GM23248 (cell line): ENCODE results near the gene KCNIP1. TPM values are rescaled to one million over a fixed set of nuclear protein-coding genes. Genes with fewer than 3 reads are reported as not detected.

ENCODE experiments used
- DNase-seq: peaks from one replicate; pipeline ENCODE4 v3.0.0-alpha.2; 2015
- H2AFZ ChIP-seq: fragments of 200-600 bp; sonication (generic); 2 replicates; pipeline ENCODE4 v1.6.1; 2016; ENCODE audit warnings: antibody characterized with exemption
- H3F3A ChIP-seq: fragments of 200-600 bp; sonication (generic); 2 replicates; pipeline ENCODE4 v1.6.1; 2016; ENCODE audit warnings: mild to moderate bottlenecking, antibody characterized with exemption, mixed run types; ENCODE audit not compliant: insufficient read depth
- H3K27ac ChIP-seq: fragments of 200-600 bp; sonication (generic); 2 replicates; pipeline ENCODE4 v1.5.1; 2016; ENCODE audit warnings: mild to moderate bottlenecking
- H3K27me3 ChIP-seq: fragments of 200-600 bp; sonication (generic); replicated peaks from 2 replicates; pipeline ENCODE4 v1.6.1; 2016; ENCODE audit warnings: mild to moderate bottlenecking; ENCODE audit not compliant: insufficient read depth
- H3K36me3 ChIP-seq: fragments of 200-600 bp; sonication (generic); 2 replicates; pipeline ENCODE4 v1.6.1; 2016; ENCODE audit warnings: low read depth, mild to moderate bottlenecking
- H3K4me1 ChIP-seq: fragments of 200-600 bp; sonication (generic); 2 replicates; pipeline ENCODE4 v1.6.1; 2016; ENCODE audit warnings: mild to moderate bottlenecking; ENCODE audit not compliant: insufficient read depth
- H3K4me2 ChIP-seq: fragments of 200-600 bp; sonication (generic); one replicate; pipeline ENCODE4 v1.6.1; 2016; ENCODE audit warnings: mild to moderate bottlenecking; ENCODE audit not compliant: unreplicated experiment
- H3K4me3 ChIP-seq: fragments of 200-600 bp; sonication (generic); 2 replicates; pipeline ENCODE4 v1.5.1; 2016; ENCODE audit warnings: mild to moderate bottlenecking
- H3K79me2 ChIP-seq: fragments of 200-600 bp; sonication (generic); 2 replicates; pipeline ENCODE4 v1.6.1; 2016; ENCODE audit warnings: mild to moderate bottlenecking; ENCODE audit not compliant: insufficient read depth
- H3K9ac ChIP-seq: fragments of 200-600 bp; sonication (generic); 2 replicates; pipeline ENCODE4 v1.6.1; 2016; ENCODE audit warnings: mild to moderate bottlenecking
- H3K9me2 ChIP-seq: fragments of 200-600 bp; sonication (generic); 2 replicates; pipeline ENCODE4 v1.6.1; 2016; ENCODE audit warnings: mixed run types, mild to moderate bottlenecking, moderate library complexity; ENCODE audit not compliant: insufficient read depth
- H3K9me3 ChIP-seq: fragments of 200-600 bp; sonication (generic); one replicate; pipeline ENCODE4 v1.6.1; 2017; ENCODE audit warnings: low read depth
- H4K20me1 ChIP-seq: fragments of 200-600 bp; sonication (generic); 2 replicates; pipeline ENCODE4 v1.6.0; 2016; ENCODE audit not compliant: insufficient read depth
- EZH2 ChIP-seq: fragments of 200-600 bp; sonication (generic); IDR thresholded peaks from 2 replicates; pipeline ENCODE4 v1.6.1; 2018; ENCODE audit warnings: antibody characterized with exemption, mild to moderate bottlenecking; ENCODE audit not compliant: insufficient read depth, poor library complexity, severe bottlenecking
- EZH2phosphoT487 ChIP-seq: fragments of 200-600 bp; sonication (generic); IDR thresholded peaks from 2 replicates; pipeline ENCODE4 v1.6.1; 2018; ENCODE audit warnings: antibody characterized with exemption, moderate library complexity, mild to moderate bottlenecking, low read depth; ENCODE audit not compliant: insufficient read depth
- WGBS, 2 experiments: methylation state at CpG; one replicate each; pipeline ENCODE4 v1.1.6; 2015 to 2017; ENCODE audit warnings: low lambda C conversion rate in 2 of 2, low coverage in 1 of 2; ENCODE audit errors: missing lambda C conversion rate in 2 of 2; 5-methylcytosine and 5-hydroxymethylcytosine counted together
- in situ Hi-C: fragments of 300-500 bp; cut with MboI; formaldehyde crosslinking; loops from 2 replicates; pipeline ENCODE4 v1.15.0; 2020
- polyA plus RNA-seq: library from polyadenylated mRNA; unstranded; fragments of >200 nt; fragmentation: Nextera tagmentation; extraction: Ambion mirVana; gene quantifications from 2 replicates; pipeline ENCODE4 v1.2.1, GENCODE V29; 2016
- total RNA-seq: library from RNA; depleted of rRNA; stranded (reverse); fragments of >200 nt; shearing (Covaris generic); gene quantifications from 2 replicates; pipeline ENCODE4 v1.2.3, GENCODE V29; 2014

Gene KCNIP1
- total and polyA plus RNA-seq, 2 experiments from 2014 or later: not detected

GRCh38 chr5:170571875-170572852 is 68.3 kb downstream of the KCNIP1 start:
- peaks cover 70% of the 10 kb centered on the region for H3K27me3 ChIP-seq
- H3K9me3 ChIP-seq: no peaks in the 10 kb centered on the region
- 7 to 9% methylated on average over 16 of the region's 16 CpGs for WGBS, 2 experiments
- H3K79me2 ChIP-seq: no peaks in the 10 kb centered on the region
- H3K27ac ChIP-seq: no peak overlapping the region
- H3K4me2 ChIP-seq: peak overlapping the region; percentile 28
- TF ChIP-seq EZH2phosphoT487 (no peak), EZH2 (no peak)
- H4K20me1 ChIP-seq: no peaks in the 10 kb centered on the region
- no peaks in the 10 kb centered on the region for H3F3A ChIP-seq
- no peak overlapping the region for H3K9ac ChIP-seq
- DNase-seq: peak; percentile 13
- in situ Hi-C loops: no loop called here
- no peaks in the 10 kb centered on the region for H3K36me3 ChIP-seq
- H3K9me2 ChIP-seq: no peaks in the 10 kb centered on the region
- H2AFZ ChIP-seq: no peak overlapping the region
- H3K4me1 ChIP-seq: peaks cover 8% of the 10 kb centered on the region
- no peak overlapping the region for H3K4me3 ChIP-seq

GRCh38 chr5:170573114-170573513 is 69.3 kb downstream of the KCNIP1 start:
- no peaks in the 10 kb centered on the region for H3K9me2 ChIP-seq
- H3K27me3 ChIP-seq: peaks cover 64% of the 10 kb centered on the region
- H3K4me2 ChIP-seq: no peak overlapping the region
- H3F3A ChIP-seq: no peaks in the 10 kb centered on the region
- peaks cover 8% of the 10 kb centered on the region for H3K4me1 ChIP-seq
- H4K20me1 ChIP-seq: no peaks in the 10 kb centered on the region
- TF ChIP-seq EZH2 (no peak), EZH2phosphoT487 (no peak)
- in situ Hi-C loops: no loop called here
- H3K9ac ChIP-seq: no peak overlapping the region
- H2AFZ ChIP-seq: no peak overlapping the region
- no peaks in the 10 kb centered on the region for H3K9me3 ChIP-seq
- no peak overlapping the region for H3K27ac ChIP-seq
- H3K79me2 ChIP-seq: no peaks in the 10 kb centered on the region
- DNase-seq: no peak
- no peak overlapping the region for H3K4me3 ChIP-seq
- WGBS, 2 experiments: 36 to 43% methylated on average over 4 of the region's 4 CpGs
- H3K36me3 ChIP-seq: no peaks in the 10 kb centered on the region

GRCh38 chr5:170573660-170574059 is 69.8 kb downstream of the KCNIP1 start:
- 36 to 46% methylated on average over 1 of the region's 1 CpG for WGBS, 2 experiments
- no peaks in the 10 kb centered on the region for H3K79me2 ChIP-seq
- H3K9me2 ChIP-seq: no peaks in the 10 kb centered on the region
- H3K27me3 ChIP-seq: peaks cover 62% of the 10 kb centered on the region
- no peak overlapping the region for H3K4me2 ChIP-seq
- H2AFZ ChIP-seq: no peak overlapping the region
- in situ Hi-C loops: no loop called here
- no peak for DNase-seq
- H3K4me3 ChIP-seq: no peak overlapping the region
- H3K27ac ChIP-seq: no peak overlapping the region
- H3K36me3 ChIP-seq: no peaks in the 10 kb centered on the region
- H3K9ac ChIP-seq: no peak overlapping the region
- H3K9me3 ChIP-seq: no peaks in the 10 kb centered on the region
- H3K4me1 ChIP-seq: peaks cover 8% of the 10 kb centered on the region
- H4K20me1 ChIP-seq: no peaks in the 10 kb centered on the region
- no peak for TF ChIP-seq EZH2phosphoT487
- H3F3A ChIP-seq: no peaks in the 10 kb centered on the region

GRCh38 chr5:170576602-170577535 is 73.0 kb downstream of the KCNIP1 start:
- peak; percentile 59 for DNase-seq
- Histone ChIP-seq H4K20me1 (no peaks in the 10 kb centered on the region), H3K4me2 (no peak overlapping the region), H3K9ac (no peak overlapping the region), H3K4me1 (no peaks in the 10 kb centered on the region), H3F3A (no peaks in the 10 kb centered on the region), H3K36me3 (no peaks in the 10 kb centered on the region), H3K9me3 (no peaks in the 10 kb centered on the region), H3K9me2 (no peaks in the 10 kb centered on the region), H3K4me3 (no peak overlapping the region), H3K79me2 (no peaks in the 10 kb centered on the region), H3K27me3 (peaks cover 45% of the 10 kb centered on the region), H2AFZ (no peak overlapping the region), H3K27ac (no peak overlapping the region)
- WGBS, 2 experiments: 8 to 9% methylated on average over 11 of the region's 11 CpGs
- no peak for TF ChIP-seq EZH2
- no peak for TF ChIP-seq EZH2phosphoT487
- in situ Hi-C loops: no loop called here
